B cell (primary cell): ENCODE measurements around the gene UBE3C. TPM values are rescaled to one million over a fixed set of nuclear protein-coding genes. Genes with fewer than 3 reads are reported as not detected.

Experiments used
- ATAC-seq: fragments of 200-7000 bp; cut with Tn5 transposase; one replicate; pipeline ENCODE4 v1.10.0; 2021; ENCODE audit warnings: low read depth, mild to moderate bottlenecking, moderate number of reproducible peaks, moderate library complexity
- CTCF ChIA-PET: fragments of 350-600 bp; sonication (Branson Sonifier 250); formaldehyde crosslinking; loops from one replicate; lab custom pipeline; 2021; ENCODE audit warnings: antibody characterized with exemption, inconsistent platforms; lab: Charles Lee
- POLR2A ChIA-PET: fragments of 350-600 bp; sonication (Branson Sonifier 250); formaldehyde crosslinking; loops from one replicate; lab custom pipeline; 2021; ENCODE audit warnings: antibody characterized with exemption; lab: Charles Lee
- DNase-seq: peaks from one replicate; pipeline ENCODE4 v3.0.0; 2013
- H2AFZ ChIP-seq: 2 replicates; pipeline ENCODE4 v1.6.1; 2012; ENCODE audit warnings: mild to moderate bottlenecking, low read depth, low read length; ENCODE audit not compliant: insufficient read depth, poor library complexity, severe bottlenecking
- H3K27ac ChIP-seq, 2 donors: 1 replicate in 1 of 2; 2 replicates in 1 of 2; pipeline ENCODE4 v1.5.1; 2012 to 2013; ENCODE audit warnings: low read length in 2 of 2, mild to moderate bottlenecking in 2 of 2, moderate library complexity in 1 of 2
- H3K27me3 ChIP-seq, 4 experiments: fragments of 200-600 bp in 1 of 4; sonication (generic) in 1 of 4; replicated peaks in 1 of 4; 1 replicate in 2 of 4; 2 replicates in 2 of 4; pipeline versions ENCODE4 v1.6.1 to v1.7.0; 2013 to 2016; ENCODE audit warnings: low read length in 3 of 4, mild to moderate bottlenecking in 2 of 4, mixed read lengths in 1 of 4, moderate library complexity in 1 of 4; ENCODE audit not compliant: insufficient read depth in 4 of 4, control insufficient read depth in 3 of 4; ENCODE audit errors: control extremely low read depth in 1 of 4
- H3K36me3 ChIP-seq, 2 experiments: replicated peaks in 1 of 2; 1 replicate in 1 of 2; 2 replicates in 1 of 2; pipeline versions ENCODE4 v1.6.1 to v1.7.1; 2013; ENCODE audit warnings: low read length in 1 of 2; ENCODE audit not compliant: insufficient read depth in 2 of 2, control insufficient read depth in 1 of 2; ENCODE audit errors: control extremely low read depth in 1 of 2, extremely low read depth in 1 of 2
- H3K4me1 ChIP-seq, 2 donors: fragments of 200-600 bp in 1 of 2; sonication (generic) in 1 of 2; 1 replicate in 1 of 2; 2 replicates in 1 of 2; pipeline versions ENCODE4 v1.5.1 to v1.6.1; 2013 to 2017; ENCODE audit warnings: low read length in 2 of 2; ENCODE audit not compliant: control insufficient read depth in 2 of 2, insufficient read depth in 2 of 2
- H3K4me2 ChIP-seq: replicated peaks from 2 replicates; pipeline ENCODE3; 2012; ENCODE audit warnings: mild to moderate bottlenecking, low read depth, low read length; ENCODE audit not compliant: poor library complexity, severe bottlenecking
- H3K4me3 ChIP-seq, 5 experiments: fragments of 200-600 bp in 1 of 5; sonication (generic) in 1 of 5; 1 replicate in 3 of 5; 2 replicates in 2 of 5; pipeline versions ENCODE4 v1.5.1 to v1.7.0; 2011 to 2016; ENCODE audit warnings: low read length in 4 of 5, mild to moderate bottlenecking in 4 of 5, low read depth in 2 of 5, control low read depth in 1 of 5, moderate library complexity in 1 of 5; ENCODE audit not compliant: insufficient read depth in 1 of 5; ENCODE audit errors: control extremely low read depth in 1 of 5, extremely low read depth in 1 of 5
- H3K79me2 ChIP-seq: fragments of 200-600 bp; sonication (generic); one replicate; pipeline ENCODE4 v1.6.0; 2016; ENCODE audit warnings: low read length; ENCODE audit not compliant: control insufficient read depth, insufficient read depth
- H3K9ac ChIP-seq: fragments of 200-600 bp; sonication (generic); 2 replicates; pipeline ENCODE4 v1.6.1; 2017; ENCODE audit warnings: mild to moderate bottlenecking, low read length, moderate library complexity
- H3K9me3 ChIP-seq, 3 donors: one replicate each; pipeline versions ENCODE4 v1.6.1 to v1.7.1; 2013; ENCODE audit warnings: low read length in 2 of 3; ENCODE audit not compliant: control insufficient read depth in 2 of 3, insufficient read depth in 1 of 3; ENCODE audit errors: control extremely low read depth in 1 of 3
- H4K20me1 ChIP-seq: 2 replicates; pipeline ENCODE4 v1.6.0; 2012; ENCODE audit warnings: mild to moderate bottlenecking, low read length; ENCODE audit not compliant: insufficient read depth, control insufficient read depth, poor library complexity, severe bottlenecking
- H3K27ac Mint-ChIP-seq: one replicate; pipeline ENCODE4 v1.8.0; 2021; ENCODE audit warnings: mixed read lengths
- H3K27me3 Mint-ChIP-seq: one replicate; pipeline ENCODE4 v1.8.0; 2021; ENCODE audit warnings: mixed read lengths
- H3K4me1 Mint-ChIP-seq: one replicate; pipeline ENCODE4 v1.8.0; 2021; ENCODE audit warnings: mixed read lengths
- H3K4me3 Mint-ChIP-seq: one replicate; pipeline ENCODE4 v1.8.0; 2021; ENCODE audit warnings: mixed read lengths
- H3K9me3 Mint-ChIP-seq: one replicate; pipeline ENCODE4 v1.8.0; 2022; ENCODE audit warnings: mixed read lengths; ENCODE audit not compliant: insufficient read depth
- CTCF ChIP-seq: fragments of 200-600 bp; IDR thresholded peaks from one replicate; pipeline ENCODE4 v1.8.0; 2022; ENCODE audit warnings: antibody characterized with exemption, mild to moderate bottlenecking
- EZH2 ChIP-seq: IDR thresholded peaks from 2 replicates; pipeline ENCODE4 v1.6.1; 2012; ENCODE audit warnings: borderline replicate concordance, low read depth, mild to moderate bottlenecking, moderate library complexity, low read length; ENCODE audit not compliant: insufficient read depth, poor library complexity, severe bottlenecking
- WGBS: methylation state at CpG from one replicate; pipeline ENCODE4 v1.1.5; 2013; ENCODE audit warnings: missing lambda C conversion rate; ENCODE audit not compliant: insufficient coverage; 5-methylcytosine and 5-hydroxymethylcytosine counted together
- intact Hi-C: fragments of 100-400 bp; cut with micrococcal nuclease; formaldehyde crosslinking; loops from one replicate; pipeline ENCODE4 v1.10.0; 2022
- polyA plus RNA-seq: library from polyadenylated mRNA; depleted of rRNA; stranded (reverse); fragments of >200 nt; gene quantifications from 2 replicates; pipeline ENCODE4 v1.2.3, GENCODE V29; 2012
- total RNA-seq, 2 donors: library from RNA; stranded (reverse); fragments of 120-200 nt in 1 of 2; gene quantifications; 1 replicate in 1 of 2; 2 replicates in 1 of 2; pipeline versions ENCODE4 v1.2.3 to v1.2.4, GENCODE V29; 2013 to 2022

UBE3C gene
- total and polyA plus RNA-seq, 2 donors (not counting 1 experiment from before 2014, with no cell fraction given) = 17.8 to 66.5 TPM

GRCh38 chr7:157112706-157113105 lies 26.0 kb upstream of the UBE3C start:
- TF ChIP-seq EZH2 (no peak), CTCF (no peak)
- Histone ChIP-seq H3K79me2 (no peaks in the 10 kb centered on the region), H3K27ac (no peak overlapping the region), H3K36me3 (no peaks in the 10 kb centered on the region), H3K4me1 (no peaks in the 10 kb centered on the region), H3K9me3 (peaks cover 0 to 41% (median 2%) of the 10 kb centered on the region in 3 donors), H3K4me2 (no peak overlapping the region), H3K27me3 (peaks cover 0 to 23% (median 2%) of the 10 kb centered on the region in 4 experiments), H3K4me3 (no peak overlapping the region), H4K20me1 (no peaks in the 10 kb centered on the region), H3K9ac (no peak overlapping the region), H2AFZ (no peak overlapping the region)
- ChIA-PET CTCF (no interaction called here), POLR2A (no interaction called here)
- Mint-ChIP-seq H3K9me3 (peaks cover 1% of the 10 kb centered on the region), H3K27me3 (peaks cover 15% of the 10 kb centered on the region), H3K27ac (no peak overlapping the region), H3K4me1 (no peaks in the 10 kb centered on the region), H3K4me3 (no peak overlapping the region)
- WGBS = 94% methylated on average over 7 of the region's 8 CpGs
- intact Hi-C loops = no loop called here
- ATAC-seq (no peak), DNase-seq (no peak)

GRCh38 chr7:157113607-157114006 lies 25.1 kb upstream of the UBE3C start:
- Histone ChIP-seq H3K36me3 (no peaks in the 10 kb centered on the region), H3K27ac (no peak overlapping the region), H3K4me1 (no peaks in the 10 kb centered on the region), H2AFZ (no peak overlapping the region), H3K27me3 (peaks cover 0 to 15% (median 2%) of the 10 kb centered on the region in 4 experiments), H3K9me3 (peaks cover 0 to 39% (median 6%) of the 10 kb centered on the region in 3 donors), H3K9ac (no peak overlapping the region), H4K20me1 (no peaks in the 10 kb centered on the region), H3K4me2 (no peak overlapping the region), H3K79me2 (no peaks in the 10 kb centered on the region), H3K4me3 (no peak overlapping the region)
- no peak overlapping the region for H3K4me3 Mint-ChIP-seq
- TF ChIP-seq CTCF (no peak), EZH2 (no peak)
- ChIA-PET POLR2A (no interaction called here), CTCF (no interaction called here)
- H3K4me1 Mint-ChIP-seq = no peaks in the 10 kb centered on the region
- no peak for DNase-seq
- H3K9me3 Mint-ChIP-seq = peaks cover 3% of the 10 kb centered on the region
- no peak overlapping the region for H3K27ac Mint-ChIP-seq
- H3K27me3 Mint-ChIP-seq = peaks cover 13% of the 10 kb centered on the region
- ATAC-seq = no peak
- intact Hi-C loops = no loop called here
- no CpG with 5 or more reads among the region's 2 CpGs for WGBS
